Measurements from ENCODE around the gene NANOS1. TPM values are rescaled to one million over a fixed set of nuclear protein-coding genes. Genes with fewer than 3 reads are reported as not detected.

Gene NANOS1
- total and polyA plus RNA-seq, 2 donors (not counting 1 experiment from before 2014, with no cell fraction given): 1.1 to 1.2 TPM

DNA sequence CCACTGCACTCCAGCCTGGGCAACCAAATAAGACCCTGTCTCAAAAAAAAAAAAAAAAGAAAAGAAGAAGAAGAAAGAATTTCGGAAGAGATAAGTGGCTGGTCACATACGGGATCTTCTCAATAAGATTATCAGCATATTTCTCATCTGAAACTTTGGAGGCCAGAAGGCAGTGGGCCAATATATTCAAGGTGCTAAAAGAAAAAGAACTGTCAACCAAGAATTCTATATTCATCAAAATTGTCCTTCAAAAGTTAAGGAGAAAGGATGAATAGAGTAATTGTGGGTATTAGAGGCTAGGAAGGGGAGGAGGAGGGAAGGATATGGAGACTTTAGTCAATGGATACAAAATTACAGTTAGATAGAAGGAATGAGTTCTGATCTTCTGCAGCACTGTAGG, 43.9 kb upstream of the NANOS1 start:
- Histone ChIP-seq H3K79me2 (ENCODE audit: control insufficient read depth, insufficient read depth, low read length) (no peaks in the 10 kb centered on the region), H3K4me2 (ENCODE audit: extremely low read depth, insufficient read depth, low read length) (no peak overlapping the region), H2AFZ (ENCODE audit: low read length) (no peak overlapping the region), H3K36me3 (ENCODE audit: control insufficient read depth, insufficient read depth, low read length) (no peaks in the 10 kb centered on the region), H3K27me3 (ENCODE audit: control insufficient read depth, insufficient read depth, low read length) (peaks cover 5% of the 10 kb centered on the region), H3K27ac (ENCODE audit: insufficient read depth, low read length) (no peak overlapping the region), H3K9me3 (ENCODE audit: control insufficient read depth, insufficient read depth, low read depth, low read length) (no peaks in the 10 kb centered on the region), H4K20me1 (ENCODE audit: control insufficient read depth, extremely low read depth, insufficient read depth, low read length) (no peaks in the 10 kb centered on the region), H3K4me3 (replicated peaks in 1 of 4; ENCODE audit: control extremely low read depth in 1 of 4, insufficient read depth in 1 of 4, low read depth in 3 of 4, low read length in 4 of 4) (no peak overlapping the region), H3K4me1 (ENCODE audit: control insufficient read depth, extremely low read depth, insufficient read depth, low read length) (no peaks in the 10 kb centered on the region), H3K9ac (ENCODE audit: insufficient read depth, low read length) (no peak overlapping the region)
- no peak for DNase-seq (ENCODE audit: low read depth in 2 of 2)
- TF ChIP-seq, protein P1, sequence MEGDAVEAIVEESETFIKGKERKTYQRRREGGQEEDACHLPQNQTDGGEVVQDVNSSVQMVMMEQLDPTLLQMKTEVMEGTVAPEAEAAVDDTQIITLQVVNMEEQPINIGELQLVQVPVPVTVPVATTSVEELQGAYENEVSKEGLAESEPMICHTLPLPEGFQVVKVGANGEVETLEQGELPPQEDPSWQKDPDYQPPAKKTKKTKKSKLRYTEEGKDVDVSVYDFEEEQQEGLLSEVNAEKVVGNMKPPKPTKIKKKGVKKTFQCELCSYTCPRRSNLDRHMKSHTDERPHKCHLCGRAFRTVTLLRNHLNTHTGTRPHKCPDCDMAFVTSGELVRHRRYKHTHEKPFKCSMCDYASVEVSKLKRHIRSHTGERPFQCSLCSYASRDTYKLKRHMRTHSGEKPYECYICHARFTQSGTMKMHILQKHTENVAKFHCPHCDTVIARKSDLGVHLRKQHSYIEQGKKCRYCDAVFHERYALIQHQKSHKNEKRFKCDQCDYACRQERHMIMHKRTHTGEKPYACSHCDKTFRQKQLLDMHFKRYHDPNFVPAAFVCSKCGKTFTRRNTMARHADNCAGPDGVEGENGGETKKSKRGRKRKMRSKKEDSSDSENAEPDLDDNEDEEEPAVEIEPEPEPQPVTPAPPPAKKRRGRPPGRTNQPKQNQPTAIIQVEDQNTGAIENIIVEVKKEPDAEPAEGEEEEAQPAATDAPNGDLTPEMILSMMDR (conservative IDR thresholded peaks at IDR 0.05 in 1 of 2, IDR thresholded peaks at IDR 0.05 in 1 of 2; ENCODE audit: low read depth in 1 of 2, low read length in 2 of 2): no peak
- no peak for TF ChIP-seq EZH2 (IDR thresholded peaks at IDR 0.05; ENCODE audit: low read length, missing control alignments)

DNA sequence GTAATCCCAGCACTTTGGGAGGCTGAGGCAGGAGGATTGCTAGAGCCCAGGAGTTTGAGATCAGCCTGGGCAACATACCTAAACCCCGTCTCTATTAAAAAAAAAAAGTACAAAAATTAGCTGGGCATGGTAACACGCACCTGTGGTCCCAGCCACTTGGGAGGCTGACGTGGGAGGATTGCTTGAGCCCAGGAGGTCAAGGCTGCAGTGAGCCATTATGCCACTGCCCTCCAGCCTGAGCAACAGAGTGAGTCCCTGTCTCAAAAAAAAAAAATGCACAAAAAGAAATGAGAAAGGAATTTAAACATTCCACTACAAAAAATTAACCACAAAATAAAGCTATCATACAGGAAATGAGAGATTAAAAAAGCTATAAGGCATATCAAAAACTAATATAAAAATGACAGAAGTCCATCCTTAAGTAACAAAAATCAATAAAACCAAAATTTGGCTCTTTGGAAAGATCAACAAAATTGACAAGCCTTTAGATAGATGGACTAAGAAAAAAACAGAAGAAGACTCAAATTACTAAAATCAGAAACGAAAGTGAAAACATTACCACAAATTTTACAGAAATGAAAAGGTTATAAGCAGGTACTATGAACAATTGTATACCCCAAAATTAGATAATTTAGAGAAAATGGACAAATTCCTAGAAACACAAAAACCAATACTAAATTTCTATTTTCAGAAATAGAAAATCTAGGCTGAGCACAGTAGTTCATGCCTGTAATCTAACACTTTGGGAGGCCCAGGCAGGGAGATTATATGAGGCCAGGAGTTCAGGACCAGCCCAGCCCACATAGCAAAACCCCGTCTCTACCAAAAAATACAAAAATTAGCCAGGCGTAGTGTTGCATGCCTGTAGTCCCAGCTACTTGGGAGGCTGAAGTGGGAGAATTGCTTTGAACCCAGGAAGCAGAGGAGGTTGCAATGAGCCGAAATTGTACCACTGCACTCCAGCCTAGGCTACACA, 42.4 kb upstream of the NANOS1 start:
- no peaks in the 10 kb centered on the region for H3K36me3 ChIP-seq (ENCODE audit: control insufficient read depth, insufficient read depth, low read length)
- no peak overlapping the region for H3K4me3 ChIP-seq (replicated peaks in 1 of 4; ENCODE audit: control extremely low read depth in 1 of 4, insufficient read depth in 1 of 4, low read depth in 3 of 4, low read length in 4 of 4)
- no peak overlapping the region for H3K27ac ChIP-seq (ENCODE audit: insufficient read depth, low read length)
- H3K79me2 ChIP-seq (ENCODE audit: control insufficient read depth, insufficient read depth, low read length): no peaks in the 10 kb centered on the region
- no peak overlapping the region for H3K4me2 ChIP-seq (ENCODE audit: extremely low read depth, insufficient read depth, low read length)
- no peaks in the 10 kb centered on the region for H4K20me1 ChIP-seq (ENCODE audit: control insufficient read depth, extremely low read depth, insufficient read depth, low read length)
- no peak overlapping the region for H2AFZ ChIP-seq (ENCODE audit: low read length)
- H3K27me3 ChIP-seq (ENCODE audit: control insufficient read depth, insufficient read depth, low read length): peaks cover 10% of the 10 kb centered on the region
- no peak overlapping the region for H3K9ac ChIP-seq (ENCODE audit: insufficient read depth, low read length)
- no peaks in the 10 kb centered on the region for H3K9me3 ChIP-seq (ENCODE audit: control insufficient read depth, insufficient read depth, low read depth, low read length)
- H3K4me1 ChIP-seq (ENCODE audit: control insufficient read depth, extremely low read depth, insufficient read depth, low read length): no peaks in the 10 kb centered on the region
- no peak for DNase-seq (ENCODE audit: low read depth in 2 of 2)
- TF ChIP-seq, protein P1 (conservative IDR thresholded peaks at IDR 0.05 in 1 of 2, IDR thresholded peaks at IDR 0.05 in 1 of 2; ENCODE audit: low read depth in 1 of 2, low read length in 2 of 2): no peak
- no peak for TF ChIP-seq EZH2 (IDR thresholded peaks at IDR 0.05; ENCODE audit: low read length, missing control alignments)

DNA sequence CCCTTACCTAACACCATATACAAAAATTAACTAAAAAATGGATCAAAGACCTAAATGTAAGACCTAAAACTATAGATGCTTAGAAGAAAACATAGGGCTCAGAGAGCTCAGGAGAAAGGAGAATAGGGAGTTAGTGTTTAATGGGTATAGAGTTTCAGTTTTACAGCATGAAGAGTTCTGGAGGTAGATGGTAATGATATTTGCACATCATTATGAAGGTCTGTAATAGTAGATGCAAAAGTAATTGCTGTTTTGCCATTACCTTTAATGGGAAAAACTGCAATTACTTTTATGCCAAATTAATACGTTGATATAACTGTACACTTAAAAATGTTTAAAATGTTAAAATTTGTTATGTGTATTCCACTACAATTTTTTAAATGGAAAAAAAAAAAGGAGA, 39.2 kb upstream of the NANOS1 start:
- Histone ChIP-seq H4K20me1 (ENCODE audit: control insufficient read depth, extremely low read depth, insufficient read depth, low read length) (no peaks in the 10 kb centered on the region), H3K79me2 (ENCODE audit: control insufficient read depth, insufficient read depth, low read length) (no peaks in the 10 kb centered on the region), H3K4me3 (replicated peaks in 1 of 4; ENCODE audit: control extremely low read depth in 1 of 4, insufficient read depth in 1 of 4, low read depth in 3 of 4, low read length in 4 of 4) (no peak overlapping the region), H3K9me3 (ENCODE audit: control insufficient read depth, insufficient read depth, low read depth, low read length) (no peaks in the 10 kb centered on the region), H3K27ac (ENCODE audit: insufficient read depth, low read length) (no peak overlapping the region), H3K27me3 (ENCODE audit: control insufficient read depth, insufficient read depth, low read length) (peaks cover 5% of the 10 kb centered on the region), H3K4me2 (ENCODE audit: extremely low read depth, insufficient read depth, low read length) (no peak overlapping the region), H3K36me3 (ENCODE audit: control insufficient read depth, insufficient read depth, low read length) (no peaks in the 10 kb centered on the region), H3K4me1 (ENCODE audit: control insufficient read depth, extremely low read depth, insufficient read depth, low read length) (no peaks in the 10 kb centered on the region), H2AFZ (ENCODE audit: low read length) (no peak overlapping the region), H3K9ac (ENCODE audit: insufficient read depth, low read length) (no peak overlapping the region)
- TF ChIP-seq EZH2 (IDR thresholded peaks at IDR 0.05; ENCODE audit: low read length, missing control alignments): no peak
- TF ChIP-seq, protein P1 (conservative IDR thresholded peaks at IDR 0.05 in 1 of 2, IDR thresholded peaks at IDR 0.05 in 1 of 2; ENCODE audit: low read depth in 1 of 2, low read length in 2 of 2): no peak
- no peak for DNase-seq (ENCODE audit: low read depth in 2 of 2)
